Calu3 (cell line): ENCODE data around the gene KIRREL1. TPM values are rescaled to one million over a fixed set of nuclear protein-coding genes. Genes with fewer than 3 reads are reported as not detected.

Experiments used
- BruUV-seq: library from RNA; stranded (reverse); fragments of 400-500 nt; replicated peaks from 2 replicates; lab custom pipeline; 2021; lab: Mats Ljungman, UMichigan
- CTCF ChIA-PET: fragments of 300-600 bp; sonication (Branson Sonifier 250); formaldehyde crosslinking; loops from one replicate; lab custom pipeline; 2022; ENCODE audit warnings: antibody characterized with exemption; lab: Charles Lee
- DNase-seq: peaks from one replicate; pipeline ENCODE4 v3.0.0; 2022
- H3K27ac Mint-ChIP-seq: one replicate; pipeline ENCODE4 v1.8.0; 2022; ENCODE audit warnings: mixed read lengths; ENCODE audit not compliant: unreplicated experiment
- H3K27me3 Mint-ChIP-seq: one replicate; pipeline ENCODE4 v1.8.0; 2022; ENCODE audit warnings: mixed read lengths; ENCODE audit not compliant: unreplicated experiment
- H3K36me3 Mint-ChIP-seq: one replicate; pipeline ENCODE4 v1.8.0; 2022; ENCODE audit warnings: mild to moderate bottlenecking, moderate library complexity, mixed read lengths; ENCODE audit not compliant: insufficient read depth, unreplicated experiment
- H3K4me1 Mint-ChIP-seq: one replicate; pipeline ENCODE4 v1.8.0; 2022; ENCODE audit warnings: mild to moderate bottlenecking, low read depth, mixed read lengths; ENCODE audit not compliant: unreplicated experiment
- H3K4me3 Mint-ChIP-seq: one replicate; pipeline ENCODE4 v1.8.0; 2022; ENCODE audit warnings: mild to moderate bottlenecking, low read depth, moderate library complexity, mixed read lengths; ENCODE audit not compliant: unreplicated experiment
- H3K9me3 Mint-ChIP-seq: one replicate; pipeline ENCODE4 v1.8.0; 2022; ENCODE audit warnings: low read depth, mixed read lengths; ENCODE audit not compliant: unreplicated experiment
- intact Hi-C: fragments of 100-400 bp; cut with micrococcal nuclease; formaldehyde crosslinking; loops from one replicate; pipeline ENCODE4 v1.10.0; 2022; ENCODE audit not compliant: unreplicated experiment
- total RNA-seq: library from RNA; stranded (reverse); gene quantifications from 2 replicates; pipeline ENCODE4 v1.2.3, GENCODE V29; 2022
- TF ChIP-seq, protein P1 (sequence below): fragments of 200-600 bp; IDR thresholded peaks from one replicate; pipeline ENCODE4 v1.8.0; 2022; ENCODE audit warnings: antibody characterized with exemption; ENCODE audit not compliant: unreplicated experiment

KIRREL1 gene
- total RNA-seq, 1 experiment from 2014 or later, result 31.4 TPM

DNA sequence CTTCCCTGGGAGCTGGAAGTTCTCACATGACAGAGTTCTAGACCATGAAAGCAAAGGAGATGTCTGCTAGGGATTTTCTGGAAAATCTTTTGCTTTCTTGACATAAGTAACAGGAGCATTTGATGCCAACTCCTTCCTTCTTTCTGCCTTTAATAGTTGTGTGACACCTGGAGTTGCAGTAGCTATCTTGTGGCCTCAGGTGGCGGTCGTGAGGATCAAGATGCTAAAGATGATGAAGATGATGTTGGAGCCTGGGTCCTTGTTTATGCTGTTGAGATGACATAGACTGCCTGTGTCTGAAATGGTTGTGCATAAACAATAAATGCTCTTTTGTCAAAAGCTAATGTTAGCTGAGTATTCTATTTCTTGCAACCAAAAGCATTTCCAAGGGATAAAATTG lies 32.7 kb upstream of the KIRREL1 start:
- H3K9me3 Mint-ChIP-seq, result no peaks in the 10 kb centered on the region
- DNase-seq, result no peak
- peaks cover 9% of the 10 kb centered on the region for H3K27me3 Mint-ChIP-seq
- no peak overlapping the region for H3K4me3 Mint-ChIP-seq
- no TSS peak for BruUV-seq
- H3K27ac Mint-ChIP-seq, result no peak overlapping the region
- H3K36me3 Mint-ChIP-seq, result no peaks in the 10 kb centered on the region
- H3K4me1 Mint-ChIP-seq, result peaks cover 37% of the 10 kb centered on the region
- TF ChIP-seq, protein P1, sequence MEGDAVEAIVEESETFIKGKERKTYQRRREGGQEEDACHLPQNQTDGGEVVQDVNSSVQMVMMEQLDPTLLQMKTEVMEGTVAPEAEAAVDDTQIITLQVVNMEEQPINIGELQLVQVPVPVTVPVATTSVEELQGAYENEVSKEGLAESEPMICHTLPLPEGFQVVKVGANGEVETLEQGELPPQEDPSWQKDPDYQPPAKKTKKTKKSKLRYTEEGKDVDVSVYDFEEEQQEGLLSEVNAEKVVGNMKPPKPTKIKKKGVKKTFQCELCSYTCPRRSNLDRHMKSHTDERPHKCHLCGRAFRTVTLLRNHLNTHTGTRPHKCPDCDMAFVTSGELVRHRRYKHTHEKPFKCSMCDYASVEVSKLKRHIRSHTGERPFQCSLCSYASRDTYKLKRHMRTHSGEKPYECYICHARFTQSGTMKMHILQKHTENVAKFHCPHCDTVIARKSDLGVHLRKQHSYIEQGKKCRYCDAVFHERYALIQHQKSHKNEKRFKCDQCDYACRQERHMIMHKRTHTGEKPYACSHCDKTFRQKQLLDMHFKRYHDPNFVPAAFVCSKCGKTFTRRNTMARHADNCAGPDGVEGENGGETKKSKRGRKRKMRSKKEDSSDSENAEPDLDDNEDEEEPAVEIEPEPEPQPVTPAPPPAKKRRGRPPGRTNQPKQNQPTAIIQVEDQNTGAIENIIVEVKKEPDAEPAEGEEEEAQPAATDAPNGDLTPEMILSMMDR, result no peak
- intact Hi-C loops, result loop anchor here (10.0 kb wide), 1 partner anchor 1114 kb away; the partner anchor contains the start of gene AIM2
- CTCF ChIA-PET, result interaction anchor here (1.2 to 6.9 kb wide), 3 partner anchors 12 to 160 kb away, joined by 3 to 175 read pairs (median 4); no protein-coding TSS in a partner anchor

DNA sequence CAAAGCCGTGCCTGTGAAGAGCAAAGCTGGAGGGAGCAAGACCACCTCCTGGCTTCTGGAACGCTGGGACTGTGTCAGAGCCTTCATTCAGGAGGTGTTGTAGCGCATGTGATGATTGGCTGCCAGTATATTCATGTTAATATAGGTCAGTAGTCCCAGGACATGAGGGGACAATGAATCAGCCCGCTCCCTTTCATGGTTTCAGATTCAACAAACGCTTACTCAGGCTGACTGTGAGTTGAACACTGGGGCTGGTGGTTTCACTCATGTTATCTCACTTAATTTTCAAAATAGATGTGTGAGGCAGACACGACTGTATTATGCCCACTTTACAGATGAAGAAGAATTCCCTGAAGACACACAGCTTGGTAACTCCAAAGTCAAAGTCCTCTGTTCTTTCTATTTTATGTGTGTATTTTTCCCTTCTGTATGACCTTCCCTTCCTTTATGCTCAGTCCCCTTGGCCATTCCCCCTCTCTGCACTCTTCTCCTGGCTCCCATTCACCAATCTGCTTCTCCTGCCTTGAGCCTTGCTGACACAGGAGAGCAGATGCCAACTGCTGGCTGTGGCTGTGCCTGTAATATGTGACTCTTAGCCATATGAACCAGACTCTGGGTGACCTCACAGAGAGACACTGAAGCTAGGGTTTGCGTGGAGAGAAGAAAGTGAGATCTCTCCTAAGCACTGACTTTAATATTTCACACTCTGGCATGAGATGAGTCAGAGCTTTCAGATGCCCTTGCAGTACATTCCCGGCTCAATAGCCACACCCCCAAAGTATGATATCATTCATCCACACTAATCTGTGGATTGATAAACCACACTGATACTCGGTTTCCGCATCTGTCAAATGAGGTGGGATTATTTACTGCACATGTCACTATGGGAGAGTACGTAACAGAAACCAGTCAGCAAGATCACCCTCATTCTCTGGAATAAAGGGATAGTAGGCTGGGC lies 31.4 kb upstream of the KIRREL1 start:
- intact Hi-C loops, result loop anchor here (1.0 to 10.0 kb wide), 2 partner anchors 163 to 1113 kb away; partner anchors contain the start of gene AIM2
- Mint-ChIP-seq H3K4me1 (peaks cover 48% of the 10 kb centered on the region), H3K4me3 (no peak overlapping the region), H3K36me3 (no peaks in the 10 kb centered on the region), H3K27me3 (peaks cover 4% of the 10 kb centered on the region), H3K27ac (peak overlapping the region; percentile 45), H3K9me3 (no peaks in the 10 kb centered on the region)
- CTCF ChIA-PET, result interaction anchor here (0.6 to 6.9 kb wide), 16 partner anchors 30 to 1036 kb away, joined by 3 to 175 read pairs (median 3); partner anchors contain the start of gene KIRREL1
- TF ChIP-seq, protein P1, result no peak
- DNase-seq, result peak; percentile 66
- BruUV-seq, result no TSS peak

DNA sequence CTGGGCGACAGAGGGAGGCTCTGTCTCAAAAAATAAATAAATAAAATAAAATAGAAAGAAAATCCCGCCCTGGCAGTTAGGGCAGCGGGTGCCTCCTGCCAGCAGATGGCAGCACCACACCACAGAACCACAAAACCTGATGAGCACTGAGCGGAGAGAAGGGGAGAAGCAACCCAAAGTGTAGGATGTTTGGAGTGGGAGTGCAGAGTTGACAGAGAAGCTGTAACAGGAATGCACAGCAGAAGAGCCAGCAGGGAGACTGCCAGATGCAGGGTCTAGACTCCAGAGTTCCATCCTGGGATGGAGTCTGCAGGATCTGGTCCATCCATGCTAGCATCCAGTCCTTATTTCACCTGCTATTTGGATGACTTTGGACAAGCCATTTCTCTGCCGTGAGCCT lies 29.7 kb upstream of the KIRREL1 start:
- peak overlapping the region; percentile 51 for H3K27ac Mint-ChIP-seq
- intact Hi-C loops, result loop anchor here (10.0 kb wide), 1 partner anchor 1111 kb away; the partner anchor contains the start of gene AIM2
- H3K9me3 Mint-ChIP-seq, result peaks cover 4% of the 10 kb centered on the region
- TF ChIP-seq, protein P1, result peak; percentile 97
- peak; percentile 85 for DNase-seq
- CTCF ChIA-PET, result interaction anchor here (1.5 to 6.9 kb wide), 4 partner anchors 28 to 157 kb away, joined by 4 to 175 read pairs (median 19); partner anchors contain the start of gene KIRREL1
- peaks cover 57% of the 10 kb centered on the region for H3K4me1 Mint-ChIP-seq
- H3K4me3 Mint-ChIP-seq, result no peak overlapping the region
- H3K27me3 Mint-ChIP-seq, result no peaks in the 10 kb centered on the region
- no peaks in the 10 kb centered on the region for H3K36me3 Mint-ChIP-seq
- BruUV-seq, result no TSS peak

DNA sequence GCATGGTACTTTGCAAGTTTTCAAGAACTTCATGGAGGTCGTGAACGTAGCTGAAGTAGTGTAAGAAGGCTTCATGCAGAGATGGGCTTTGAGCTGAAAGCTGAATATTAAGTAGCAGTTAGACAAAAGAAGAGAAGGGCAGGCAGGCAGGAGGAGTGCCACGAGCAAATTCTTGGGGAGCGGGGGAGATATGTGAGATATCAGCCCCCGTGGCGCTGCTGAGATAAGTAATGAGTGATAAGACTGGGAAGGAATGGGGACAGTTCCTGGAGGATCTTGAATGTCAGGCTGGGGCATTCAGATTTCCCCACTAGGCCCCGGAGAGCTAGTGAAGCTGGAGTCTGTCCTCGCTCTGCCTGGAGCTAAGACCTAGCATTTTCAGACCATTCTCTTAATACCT lies 27.9 kb upstream of the KIRREL1 start:
- Mint-ChIP-seq H3K9me3 (peaks cover 7% of the 10 kb centered on the region), H3K4me1 (peaks cover 76% of the 10 kb centered on the region)
- BruUV-seq, result no TSS peak

More for the DNA sequence above, 27.9 kb upstream of the KIRREL1 start:
- Mint-ChIP-seq H3K27ac (peak overlapping the region; percentile 33), H3K27me3 (no peaks in the 10 kb centered on the region), H3K36me3 (no peaks in the 10 kb centered on the region), H3K4me3 (peak overlapping the region; percentile 3)
- CTCF ChIA-PET, result interaction anchor here (1.0 to 6.9 kb wide), 5 partner anchors 25 to 155 kb away, joined by 3 to 175 read pairs (median 6); no protein-coding TSS in a partner anchor
- TF ChIP-seq, protein P1, result no peak
- no peak for DNase-seq
- intact Hi-C loops, result loop anchor here (5.0 to 10.0 kb wide), 2 partner anchors 222 to 1109 kb away; partner anchors contain the start of gene AIM2
